A549 (cell line): ENCODE results near the gene WNT11. TPM values are rescaled to one million over a fixed set of nuclear protein-coding genes. Genes with fewer than 3 reads are reported as not detected.

Experiments used
- ATAC-seq, 2 experiments: fragments of 200-7000 bp in 1 of 2; fragments of >200 bp in 1 of 2; cut with Nextera tagmentation in 1 of 2; cut with Tn5 transposase in 1 of 2; 3 replicates each; pipeline versions ENCODE4 v1.8.0 to v1.9.1; 2018 to 2020; ENCODE audit warnings: mild to moderate bottlenecking in 1 of 2, moderate library complexity in 1 of 2
- CTCF ChIA-PET: fragments of 300-600 bp; sonication (Branson Sonifier 250); formaldehyde crosslinking; extraction: SDS; loops from one replicate; lab custom pipeline; 2021; ENCODE audit warnings: antibody characterized with exemption, inconsistent platforms; lab: Yijun Ruan, JAX
- POLR2A ChIA-PET: fragments of 350-600 bp; formaldehyde crosslinking; extraction: SDS; loops from one replicate; lab custom pipeline; 2021; ENCODE audit warnings: antibody characterized with exemption, inconsistent platforms; lab: Yijun Ruan, JAX
- DNase-seq, 2 experiments: peaks; one replicate each; pipeline versions ENCODE4 v3.0.0 to v3.0.0-alpha.2; 2011 to 2016; ENCODE audit warnings: low read depth in 1 of 2, low spot score in 1 of 2
- FAIRE-seq: peaks from 2 replicates; lab custom pipeline; 2011; peaks lifted over from hg19 to GRCh38; lab: Jason Lieb, UNC
- H3K27ac ChIP-seq, 2 experiments: fragments of >200 bp; sonication (Bioruptor Twin); formaldehyde crosslinking; 3 replicates each; pipeline ENCODE4 v1.5.1; 2016 to 2017
- H3K4me1 ChIP-seq: fragments of >200 bp; sonication (Bioruptor Twin); formaldehyde crosslinking; 3 replicates; pipeline ENCODE4 v1.6.1; 2016
- H3K4me2 ChIP-seq: fragments of >200 bp; sonication (Bioruptor Twin); formaldehyde crosslinking; 3 replicates; pipeline ENCODE4 v1.6.1; 2016
- H3K4me3 ChIP-seq: fragments of >200 bp; sonication (Bioruptor Twin); formaldehyde crosslinking; 3 replicates; pipeline ENCODE4 v1.5.1; 2016
- H3K9me3 ChIP-seq: fragments of >200 bp; sonication (Bioruptor Twin); formaldehyde crosslinking; 3 replicates; pipeline ENCODE4 v1.6.1; 2016
- BCL3 ChIP-seq: fragments of >200 bp; sonication (Bioruptor Twin); formaldehyde crosslinking; IDR thresholded peaks from 3 replicates; pipeline ENCODE4 v1.6.1; 2016
- BHLHE40 ChIP-seq: IDR thresholded peaks from 2 replicates; pipeline ENCODE4 v1.6.1; 2012; ENCODE audit warnings: low read depth, low read length, inconsistent platforms
- CBX8 ChIP-seq: fragments of 200-600 bp; sonication (generic); IDR thresholded peaks from 2 replicates; pipeline ENCODE4 v1.6.1; 2016
- CHD2 ChIP-seq: fragments of 150-350 bp; IDR thresholded peaks from 2 replicates; pipeline ENCODE4 v1.6.1; 2014; ENCODE audit warnings: low read length; ENCODE audit not compliant: partially characterized antibody
- E2F6 ChIP-seq: IDR thresholded peaks from 2 replicates; pipeline ENCODE4 v1.6.1; 2012; ENCODE audit warnings: low read depth, borderline replicate concordance
- EHF ChIP-seq: fragments of 250-450 bp; sonication (Bioruptor Pico); IDR thresholded peaks from 2 replicates; pipeline ENCODE4 v1.5.0; 2020; ENCODE audit warnings: mild to moderate bottlenecking
- EP300 ChIP-seq, 2 experiments: fragments of >200 bp; sonication (Bioruptor Twin); formaldehyde crosslinking; IDR thresholded peaks; 2 replicates in 1 of 2; 3 replicates in 1 of 2; pipeline ENCODE4 v1.6.1; 2016 to 2017
- ESRRA ChIP-seq: fragments of 150-350 bp; IDR thresholded peaks from 2 replicates; pipeline ENCODE4 v1.6.1; 2014; ENCODE audit warnings: mild to moderate bottlenecking, low read length, borderline replicate concordance
- FOSB ChIP-seq: fragments of 250-450 bp; sonication (Bioruptor Pico); IDR thresholded peaks from 2 replicates; pipeline ENCODE4 v1.5.0; 2020; ENCODE audit warnings: mild to moderate bottlenecking, moderate library complexity
- FOSL2 ChIP-seq, 2 experiments: fragments of 450-650 bp in 1 of 2; fragments of >200 bp in 1 of 2; sonication (Bioruptor Twin) in 1 of 2; formaldehyde crosslinking; IDR thresholded peaks; 2 replicates each; pipeline versions ENCODE4 v1.5.0 to v1.6.1; 2016 to 2020; ENCODE audit warnings: mild to moderate bottlenecking in 1 of 2, moderate library complexity in 1 of 2
- GATA3 ChIP-seq: IDR thresholded peaks from 2 replicates; pipeline ENCODE4 v1.6.1; 2012; ENCODE audit warnings: borderline replicate concordance
- HDAC2 ChIP-seq: fragments of 200-600 bp; sonication (generic); IDR thresholded peaks from 2 replicates; pipeline ENCODE4 v1.6.1; 2016
- HMGXB4 ChIP-seq: fragments of 250-450 bp; sonication (Bioruptor Pico); IDR thresholded peaks from 2 replicates; pipeline ENCODE4 v1.5.0; 2021; ENCODE audit warnings: mild to moderate bottlenecking, moderate library complexity, borderline replicate concordance
- JUN ChIP-seq, 2 experiments: fragments of >200 bp; sonication (Bioruptor Twin); formaldehyde crosslinking; IDR thresholded peaks; 2 replicates in 1 of 2; 3 replicates in 1 of 2; pipeline ENCODE4 v1.6.1; 2016 to 2017
- MAFK ChIP-seq: fragments of 450-650 bp; IDR thresholded peaks from 2 replicates; pipeline ENCODE4 v1.6.1; 2014; ENCODE audit not compliant: partially characterized antibody
- MAX ChIP-seq: IDR thresholded peaks from 2 replicates; pipeline ENCODE4 v1.6.1; 2012
- MYC ChIP-seq: IDR thresholded peaks from 2 replicates; pipeline ENCODE4 v1.6.1; 2012; ENCODE audit warnings: mild to moderate bottlenecking, inconsistent platforms, low read length, improper control_type of control experiment, borderline replicate concordance
- NFE2L2 ChIP-seq: fragments of 150-350 bp; conservative IDR thresholded peaks from 2 replicates; pipeline ENCODE4 v1.6.1; 2014; ENCODE audit warnings: low read length
- NPAS2 ChIP-seq: fragments of 250-450 bp; sonication (Bioruptor Pico); IDR thresholded peaks from 2 replicates; pipeline ENCODE4 v1.8.0; 2022; ENCODE audit warnings: mild to moderate bottlenecking, moderate library complexity, borderline replicate concordance
- PBX3 ChIP-seq: IDR thresholded peaks from 2 replicates; pipeline ENCODE4 v1.6.1; 2012
- PHF8 ChIP-seq: fragments of 200-600 bp; sonication (generic); IDR thresholded peaks from 2 replicates; pipeline ENCODE4 v1.6.1; 2016; ENCODE audit warnings: low read depth, mild to moderate bottlenecking, antibody characterized with exemption, moderate library complexity, borderline replicate concordance
- POLR2A ChIP-seq: IDR thresholded peaks from 2 replicates; pipeline ENCODE4 v1.6.1; 2012; ENCODE audit warnings: mild to moderate bottlenecking, low read length
- POLR2AphosphoS2 ChIP-seq: conservative IDR thresholded peaks from 2 replicates; pipeline ENCODE4 v1.6.1; 2012; ENCODE audit warnings: low read length, improper control_type of control experiment, inconsistent platforms
- RCOR1 ChIP-seq: fragments of 150-350 bp; IDR thresholded peaks from 2 replicates; pipeline ENCODE4 v1.6.1; 2014; ENCODE audit warnings: antibody characterized with exemption, low read length, low read depth
- RNF2 ChIP-seq: fragments of 200-600 bp; sonication (generic); IDR thresholded peaks from 2 replicates; pipeline ENCODE4 v1.6.1; 2016; ENCODE audit warnings: low read depth, mild to moderate bottlenecking, antibody characterized with exemption, moderate library complexity, borderline replicate concordance
- ZC3H11A ChIP-seq: fragments of 450-650 bp; IDR thresholded peaks from 2 replicates; pipeline ENCODE4 v1.6.1; 2014; ENCODE audit warnings: antibody characterized with exemption, mild to moderate bottlenecking
- ZFP36 ChIP-seq: fragments of 450-650 bp; IDR thresholded peaks from 2 replicates; pipeline ENCODE4 v1.6.1; 2014; ENCODE audit warnings: borderline replicate concordance; ENCODE audit not compliant: partially characterized antibody
- WGBS: methylation state at CpG from one replicate; pipeline ENCODE4 v1.1.6; 2017; ENCODE audit errors: missing lambda C conversion rate; 5-methylcytosine and 5-hydroxymethylcytosine counted together
- polyA plus RNA-seq, 4 experiments: library from polyadenylated mRNA; depleted of rRNA in 3 of 4; stranded (reverse); fragments of >200 nt; fragmentation: RNase III in 1 of 4; extraction: RNeasy Plus Mini Kit Qiagen cat#74134 plus additional on column Dnase treatment in 1 of 4; gene quantifications; 2 replicates in 3 of 4; 3 replicates in 1 of 4; pipeline ENCODE4 v1.2.3, GENCODE V29; 2011 to 2017

Gene WNT11
- polyA plus RNA-seq, 2 of the 4 experiments (the other 2 are of a cell fraction): 0.36 to 0.57 TPM

GRCh38 chr11:76186776-76187279 is 19.5 kb downstream of the WNT11 start:
- Histone ChIP-seq H3K4me2 (no peak overlapping the region), H3K4me1 (no peaks in the 10 kb centered on the region), H3K4me3 (no peak overlapping the region), H3K27ac (no peak overlapping the region), H3K9me3 (no peaks in the 10 kb centered on the region)
- no peak for DNase-seq
- no peak for TF ChIP-seq EP300 (IDR thresholded peaks at IDR 0.05)
- TF ChIP-seq POLR2AphosphoS2: no peak
- no peak for TF ChIP-seq ZFP36
- no peak for TF ChIP-seq BHLHE40
- no peak for TF ChIP-seq EHF (CRISPR knock-in tag)
- no peak for TF ChIP-seq PHF8
- TF ChIP-seq POLR2A: no peak
- TF ChIP-seq MAX: no peak
- no peak for TF ChIP-seq CBX8
- TF ChIP-seq HDAC2: no peak
- TF ChIP-seq E2F6: no peak
- no peak for TF ChIP-seq GATA3
- TF ChIP-seq MAFK: no peak
- no peak for TF ChIP-seq PBX3
- no peak for TF ChIP-seq JUN (IDR thresholded peaks at IDR 0.05)
- ChIA-PET POLR2A (no interaction called here), CTCF (interaction anchor here (0.7 to 4.5 kb wide), 6 partner anchors 9 to 290 kb away, joined by 3 to 22 read pairs (median 4); no protein-coding TSS in a partner anchor)
- no peak for FAIRE-seq
- no peak for ATAC-seq
- WGBS: 84% methylated on average over 12 of the region's 21 CpGs

GRCh38 chr11:76185931-76186401 is 20.3 kb downstream of the WNT11 start:
- ATAC-seq (no peak), FAIRE-seq (no peak), DNase-seq (no peak)
- no peak overlapping the region for H3K27ac ChIP-seq
- POLR2A ChIA-PET: no interaction called here
- CTCF ChIA-PET: interaction anchor here (0.6 to 4.5 kb wide), 5 partner anchors 8 to 180 kb away, joined by 3 to 22 read pairs (median 4); no protein-coding TSS in a partner anchor
- no peak overlapping the region for H3K4me3 ChIP-seq
- H3K9me3 ChIP-seq: no peaks in the 10 kb centered on the region
- TF ChIP-seq ZC3H11A: no peak
- no peak for TF ChIP-seq NFE2L2
- no peak for TF ChIP-seq JUN (IDR thresholded peaks at IDR 0.05)
- TF ChIP-seq POLR2AphosphoS2: no peak
- TF ChIP-seq MAX: no peak
- no peak for TF ChIP-seq RNF2
- TF ChIP-seq CBX8: no peak
- TF ChIP-seq BCL3: no peak
- TF ChIP-seq MYC: no peak
- TF ChIP-seq ZFP36: no peak
- TF ChIP-seq EHF (CRISPR knock-in tag): no peak
- TF ChIP-seq HMGXB4 (CRISPR knock-in tag): no peak
- no peak for TF ChIP-seq FOSB (CRISPR knock-in tag)
- TF ChIP-seq RCOR1: no peak
- TF ChIP-seq NPAS2 (CRISPR knock-in tag): no peak
- no peak for TF ChIP-seq ESRRA
- no peak for TF ChIP-seq CHD2
- TF ChIP-seq FOSL2 (IDR thresholded peaks at IDR 0.05): no peak
- TF ChIP-seq FOSL2 (CRISPR knock-in tag; IDR thresholded peaks at IDR 0.05): no peak
- H3K4me1 ChIP-seq: no peaks in the 10 kb centered on the region
- 75% methylated on average over 14 of the region's 15 CpGs for WGBS
- H3K4me2 ChIP-seq: no peak overlapping the region
